ENCODE data around the gene NXNL1.
"Not testable (repeated sequence)": the region's sequence is repeated elsewhere in the genome, so short reads cannot be mapped to it uniquely, and the experiment has no call there.

Gene NXNL1

DNA sequence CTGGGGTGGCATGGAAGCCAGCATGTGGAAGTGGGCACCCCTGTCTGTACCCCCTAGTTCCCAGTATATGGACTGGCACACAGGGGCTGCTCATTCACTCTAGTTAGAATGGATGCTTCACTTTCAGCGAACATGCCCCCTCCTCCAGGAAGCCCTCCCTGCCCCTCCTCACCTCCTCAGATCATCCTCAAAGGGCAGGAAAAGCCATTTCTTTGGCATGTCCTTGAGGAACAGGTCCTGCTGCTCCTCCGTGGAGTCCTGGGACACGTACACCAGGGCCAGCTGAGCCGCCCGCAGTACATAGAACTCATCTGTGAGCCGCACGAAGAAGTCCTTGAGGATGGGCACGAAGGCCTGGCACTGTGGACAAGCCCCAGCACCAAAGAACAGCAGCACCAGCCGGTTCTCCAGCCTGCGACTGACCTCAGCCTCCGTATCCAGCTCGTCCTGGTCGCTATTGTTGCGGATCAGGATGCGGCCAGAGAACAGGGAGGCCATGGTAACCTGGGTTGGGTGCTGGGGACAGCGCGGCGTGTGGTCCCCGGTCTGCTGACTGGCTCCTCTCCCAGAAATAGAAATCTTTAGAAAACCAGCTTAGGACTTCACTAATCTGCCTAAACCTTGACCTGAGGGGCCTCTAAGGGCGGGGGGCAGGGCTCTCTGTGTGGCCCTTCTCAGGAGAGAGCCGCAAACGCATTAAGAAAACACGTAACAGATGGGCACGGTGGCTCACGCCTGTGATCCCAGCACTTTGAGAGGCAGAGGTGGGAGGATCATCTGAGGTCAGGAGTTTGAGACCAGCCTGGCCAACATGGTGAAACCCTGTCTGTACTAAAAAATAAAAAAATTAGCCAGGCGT lies at the start of gene NXNL1:
Gene NXNL1, minus strand, starts transcription at position 555 of the 859 bp plus-strand sequence. Its CDS starts 57 bp downstream, at position 498.
- no peak for DNase-seq (ENCODE audit: low spot score in 2 of 2)
- Mint-ChIP-seq H3K9me3 (no peaks in the 10 kb centered on the region), H3K36me3 (no peaks in the 10 kb centered on the region), H3K4me3 (no peak within 1 kb of the TSS), H3K27me3 (peaks cover 17% of the 10 kb centered on the region), H3K4me1 (no peaks in the 10 kb centered on the region), H3K27ac (no peak within 1 kb of the TSS)
- no peak for ATAC-seq (ENCODE audit: low read depth)

DNA sequence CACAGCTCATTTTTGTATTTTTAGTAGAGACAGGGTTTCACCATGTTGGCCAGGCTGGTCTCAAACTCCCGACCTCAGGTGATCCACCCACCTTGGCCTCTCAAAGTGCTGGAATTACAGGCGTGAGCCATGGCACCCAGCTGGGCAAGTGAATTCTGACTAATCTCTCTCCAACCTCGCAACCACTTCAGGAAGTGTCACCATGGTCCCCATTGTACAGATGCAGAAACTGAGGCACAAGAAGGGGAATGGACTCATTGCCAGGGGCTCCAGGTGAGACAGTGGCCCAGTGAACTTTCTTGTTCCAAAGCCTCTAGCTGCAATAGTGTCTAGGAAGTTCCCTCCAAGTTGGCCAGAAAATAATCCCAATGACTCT lies 47.8 kb upstream of the NXNL1 start:
- H3K27ac Mint-ChIP-seq: not testable (repeated sequence)

DNA sequence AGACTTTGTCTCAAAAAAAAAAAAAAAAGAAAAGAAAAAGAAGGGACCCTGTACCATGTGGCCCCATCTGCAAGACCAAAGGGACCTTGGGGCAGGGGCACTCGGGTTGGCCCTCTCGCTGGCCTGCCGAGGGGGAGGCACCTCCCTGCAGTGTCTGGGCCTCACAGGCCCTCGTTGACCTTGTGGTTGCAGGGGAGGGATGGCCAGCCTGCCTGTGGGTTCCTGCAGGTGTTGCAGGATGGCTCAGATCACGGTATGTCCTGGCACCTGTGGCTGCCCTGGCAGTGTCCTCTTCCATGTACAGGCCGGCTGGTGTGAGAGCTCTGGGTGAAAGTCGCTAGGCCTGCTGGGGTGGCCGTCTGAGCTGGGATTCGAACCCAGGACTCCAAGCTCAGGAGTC lies 46.0 kb upstream of the NXNL1 start:
- no peak for ATAC-seq (ENCODE audit: low read depth)
- H3K9me3 Mint-ChIP-seq: no peaks in the 10 kb centered on the region
- no peaks in the 10 kb centered on the region for H3K27me3 Mint-ChIP-seq
- peaks cover 7% of the 10 kb centered on the region for H3K36me3 Mint-ChIP-seq
- H3K4me3 Mint-ChIP-seq: no peak overlapping the region
- no peak for DNase-seq (ENCODE audit: low spot score in 2 of 2)
- H3K27ac Mint-ChIP-seq: no peak overlapping the region
- H3K4me1 Mint-ChIP-seq: peaks cover 17% of the 10 kb centered on the region

More for the DNA sequence above, 47.8 kb upstream of the NXNL1 start:
- H3K9me3 Mint-ChIP-seq; DNase-seq (ENCODE audit: low spot score in 2 of 2); H3K27me3 Mint-ChIP-seq; H3K4me3 Mint-ChIP-seq; H3K36me3 Mint-ChIP-seq; ATAC-seq (ENCODE audit: low read depth): not testable (repeated sequence)
- peaks cover 24% of the 10 kb centered on the region for H3K4me1 Mint-ChIP-seq

DNA sequence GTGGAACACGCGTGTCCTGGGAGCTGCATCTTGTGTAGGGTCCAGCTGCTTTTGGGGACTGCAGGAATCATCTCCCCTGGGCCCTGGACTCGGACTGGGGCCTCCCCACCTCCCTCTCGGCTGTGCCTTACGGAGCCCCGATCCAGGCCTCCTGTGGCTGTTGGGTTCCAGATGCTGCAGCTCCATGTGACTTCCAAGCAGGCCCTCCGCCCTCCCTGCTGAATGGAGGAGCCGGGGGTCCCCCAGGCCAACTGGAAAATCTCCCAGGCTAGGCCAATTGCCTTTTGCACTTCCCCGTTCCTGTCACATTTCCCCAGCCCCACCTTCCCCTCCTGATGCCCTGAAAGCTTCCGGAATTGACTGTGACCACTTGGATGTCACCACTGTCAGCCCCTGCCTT lies 44.5 kb upstream of the NXNL1 start:
- DNase-seq (ENCODE audit: low spot score in 2 of 2): no peak
- no peak overlapping the region for H3K27ac Mint-ChIP-seq
- H3K4me1 Mint-ChIP-seq: peaks cover 9% of the 10 kb centered on the region
- H3K4me3 Mint-ChIP-seq: no peak overlapping the region
- peaks cover 8% of the 10 kb centered on the region for H3K36me3 Mint-ChIP-seq
- no peak for ATAC-seq (ENCODE audit: low read depth)
- no peaks in the 10 kb centered on the region for H3K9me3 Mint-ChIP-seq
- H3K27me3 Mint-ChIP-seq: no peaks in the 10 kb centered on the region

DNA sequence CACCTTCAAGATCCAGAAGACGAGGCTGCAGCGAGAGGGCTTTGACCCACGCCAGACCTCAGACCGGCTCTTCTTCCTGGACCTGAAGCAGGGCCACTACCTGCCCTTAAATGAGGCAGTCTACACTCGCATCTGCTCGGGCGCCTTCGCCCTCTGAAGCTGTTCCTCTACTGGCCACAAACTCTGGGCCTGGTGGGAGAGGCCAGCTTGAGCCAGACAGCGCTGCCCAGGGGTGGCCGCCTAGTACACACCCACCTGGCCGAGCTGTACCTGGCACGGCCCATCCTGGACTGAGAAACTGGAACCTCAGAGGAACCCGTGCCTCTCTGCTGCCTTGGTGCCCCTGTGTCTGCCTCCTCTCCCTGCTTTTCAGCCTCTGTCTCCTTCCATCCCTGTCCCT lies 43.7 kb upstream of the NXNL1 start:
- Mint-ChIP-seq H3K4me1 (peaks cover 14% of the 10 kb centered on the region), H3K9me3 (no peaks in the 10 kb centered on the region), H3K27ac (no peak overlapping the region), H3K36me3 (peaks cover 11% of the 10 kb centered on the region), H3K4me3 (no peak overlapping the region), H3K27me3 (no peaks in the 10 kb centered on the region)
- no peak for DNase-seq (ENCODE audit: low spot score in 2 of 2)
- ATAC-seq (ENCODE audit: low read depth): no peak

DNA sequence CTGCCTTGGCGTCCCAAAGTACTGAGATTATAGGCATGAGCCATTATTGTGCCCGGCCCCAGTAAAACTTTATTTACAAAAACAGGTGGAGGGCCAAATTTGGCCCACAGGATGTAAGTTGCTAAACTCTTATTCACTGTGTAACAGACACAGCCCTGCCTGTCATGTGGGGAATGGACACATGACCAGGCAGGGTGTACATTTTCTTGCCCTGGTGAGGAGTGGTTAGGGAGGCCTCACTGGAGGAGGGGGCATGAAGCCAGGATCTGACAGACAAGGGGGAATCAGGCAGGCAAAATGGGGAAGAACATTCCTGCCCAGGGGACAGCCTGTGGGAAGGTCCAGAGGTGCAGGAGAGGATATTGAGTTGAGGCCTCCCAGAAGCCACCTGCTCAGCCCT lies 43.3 kb upstream of the NXNL1 start:
- DNase-seq (ENCODE audit: low spot score in 2 of 2) (no peak), ATAC-seq (ENCODE audit: low read depth) (no peak)
- no peaks in the 10 kb centered on the region for H3K9me3 Mint-ChIP-seq
- no peak overlapping the region for H3K4me3 Mint-ChIP-seq
- no peak overlapping the region for H3K27ac Mint-ChIP-seq
- peaks cover 14% of the 10 kb centered on the region for H3K4me1 Mint-ChIP-seq
- peaks cover 11% of the 10 kb centered on the region for H3K36me3 Mint-ChIP-seq
- H3K27me3 Mint-ChIP-seq: no peaks in the 10 kb centered on the region

GRCh38 chr19:17503240-17503639 lies 42.5 kb upstream of the NXNL1 start:
- H3K36me3 Mint-ChIP-seq: peaks cover 11% of the 10 kb centered on the region
- ATAC-seq (ENCODE audit: low read depth): no peak
- H3K4me3 Mint-ChIP-seq: no peak overlapping the region
- DNase-seq (ENCODE audit: low spot score in 2 of 2): no peak
- no peaks in the 10 kb centered on the region for H3K9me3 Mint-ChIP-seq
- H3K27ac Mint-ChIP-seq: no peak overlapping the region
- H3K4me1 Mint-ChIP-seq: peaks cover 16% of the 10 kb centered on the region
- no peaks in the 10 kb centered on the region for H3K27me3 Mint-ChIP-seq

DNA sequence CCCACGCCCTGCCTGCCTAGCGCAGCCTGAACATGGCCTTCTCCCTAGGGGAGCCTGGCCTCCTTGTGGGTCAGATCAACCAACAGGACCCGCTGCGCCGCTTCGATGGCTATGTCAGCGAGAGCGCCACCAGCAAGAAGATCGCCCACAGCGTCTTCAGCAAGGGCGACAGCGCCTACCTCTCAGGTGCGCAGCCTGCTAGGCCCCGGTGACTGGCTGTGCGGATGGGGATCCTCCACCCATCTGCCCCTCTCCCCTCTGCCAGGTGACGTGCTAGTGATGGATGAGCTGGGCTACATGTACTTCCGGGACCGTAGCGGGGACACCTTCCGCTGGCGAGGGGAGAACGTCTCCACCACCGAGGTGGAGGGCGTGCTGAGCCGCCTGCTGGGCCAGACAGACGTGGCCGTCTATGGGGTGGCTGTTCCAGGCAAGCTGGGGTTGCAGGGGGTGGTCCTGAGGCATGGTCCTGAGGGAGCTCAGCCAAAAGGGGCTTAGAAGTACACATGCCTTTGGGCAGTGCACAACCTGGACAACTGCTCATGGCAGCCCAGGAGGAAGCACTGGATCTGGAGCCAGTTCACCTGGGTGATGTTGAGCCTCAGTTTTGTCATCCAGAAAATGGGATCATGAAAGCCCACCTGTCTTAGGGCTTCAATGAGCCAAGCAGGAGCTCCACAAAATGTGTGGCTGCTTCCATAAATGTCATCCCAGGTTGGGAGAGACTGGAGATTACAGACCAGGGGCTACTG lies 39.9 kb upstream of the NXNL1 start:
- Mint-ChIP-seq H3K4me3 (no peak overlapping the region), H3K36me3 (peaks cover 9% of the 10 kb centered on the region), H3K27ac (no peak overlapping the region), H3K9me3 (no peaks in the 10 kb centered on the region), H3K27me3 (no peaks in the 10 kb centered on the region), H3K4me1 (peaks cover 24% of the 10 kb centered on the region)
- DNase-seq (ENCODE audit: low spot score in 2 of 2): no peak
- ATAC-seq (ENCODE audit: low read depth): no peak

GRCh38 chr19:17499648-17500446 lies 39.1 kb upstream of the NXNL1 start:
- H3K4me3 Mint-ChIP-seq: no peak overlapping the region

DNA sequence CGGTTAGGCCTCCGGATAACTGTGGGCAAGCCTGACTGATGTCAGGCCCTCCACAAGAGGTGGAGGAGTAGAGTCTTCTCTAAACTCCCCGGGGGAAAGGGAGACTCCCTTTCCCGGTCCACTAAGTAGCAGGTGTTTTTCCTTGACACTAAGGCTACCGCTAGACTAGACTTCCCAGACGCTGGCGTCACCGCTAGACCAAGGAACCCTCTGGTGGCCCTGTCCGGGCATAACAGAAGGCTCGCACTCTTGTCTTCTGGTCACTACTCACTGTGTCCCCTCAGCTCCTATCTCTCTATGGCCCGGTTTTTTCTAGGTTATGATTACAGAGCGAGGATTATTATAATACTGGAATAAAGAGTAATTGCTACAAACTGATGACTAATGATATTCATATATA lies 38.3 kb upstream of the NXNL1 start:
- not testable (repeated sequence) for DNase-seq (ENCODE audit: low spot score in 2 of 2); H3K27me3 Mint-ChIP-seq; H3K36me3 Mint-ChIP-seq; H3K27ac Mint-ChIP-seq; H3K4me3 Mint-ChIP-seq; H3K9me3 Mint-ChIP-seq; ATAC-seq (ENCODE audit: low read depth)
- peaks cover 23% of the 10 kb centered on the region for H3K4me1 Mint-ChIP-seq

More at GRCh38 chr19:17499648-17500446, 39.1 kb upstream of the NXNL1 start:
- H3K4me1 Mint-ChIP-seq: peaks cover 25% of the 10 kb centered on the region
- DNase-seq (ENCODE audit: low spot score in 2 of 2) (no peak), ATAC-seq (ENCODE audit: low read depth) (no peak)
- peaks cover 9% of the 10 kb centered on the region for H3K36me3 Mint-ChIP-seq
- no peaks in the 10 kb centered on the region for H3K27me3 Mint-ChIP-seq
- H3K27ac Mint-ChIP-seq: no peak overlapping the region
- H3K9me3 Mint-ChIP-seq: no peaks in the 10 kb centered on the region

DNA sequence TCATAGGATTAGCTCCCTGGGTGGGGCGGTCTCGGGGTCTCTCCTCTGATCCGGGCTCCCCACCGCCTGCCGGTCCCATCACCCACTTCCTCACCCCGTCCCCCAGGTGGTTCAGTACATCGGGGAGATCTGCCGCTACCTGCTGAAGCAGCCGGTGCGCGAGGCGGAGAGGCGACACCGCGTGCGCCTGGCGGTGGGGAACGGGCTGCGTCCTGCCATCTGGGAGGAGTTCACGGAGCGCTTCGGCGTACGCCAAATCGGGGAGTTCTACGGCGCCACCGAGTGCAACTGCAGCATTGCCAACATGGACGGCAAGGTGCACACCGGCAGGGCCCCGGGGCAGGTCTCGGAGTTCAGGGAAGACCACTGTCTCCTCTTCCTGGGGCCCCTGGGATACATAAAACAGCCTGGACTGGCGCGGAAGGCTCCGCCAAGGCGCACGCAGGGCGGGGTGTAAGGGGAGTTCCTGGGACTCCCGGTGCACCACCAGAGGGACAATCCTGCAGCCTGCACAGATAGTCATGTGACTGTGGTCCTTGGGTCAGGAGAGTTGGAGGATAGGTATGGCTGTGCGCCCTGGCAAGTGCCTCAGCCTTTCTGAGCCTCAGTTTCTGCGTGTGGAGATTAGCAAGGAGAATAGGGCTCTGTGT lies 36.5 kb upstream of the NXNL1 start:
- no peaks in the 10 kb centered on the region for H3K9me3 Mint-ChIP-seq
- no peaks in the 10 kb centered on the region for H3K27me3 Mint-ChIP-seq
- peaks cover 22% of the 10 kb centered on the region for H3K4me1 Mint-ChIP-seq
- DNase-seq (ENCODE audit: low spot score in 2 of 2) (no peak), ATAC-seq (ENCODE audit: low read depth) (no peak)
- H3K4me3 Mint-ChIP-seq: no peak overlapping the region
- H3K27ac Mint-ChIP-seq: no peak overlapping the region
- peaks cover 5% of the 10 kb centered on the region for H3K36me3 Mint-ChIP-seq

DNA sequence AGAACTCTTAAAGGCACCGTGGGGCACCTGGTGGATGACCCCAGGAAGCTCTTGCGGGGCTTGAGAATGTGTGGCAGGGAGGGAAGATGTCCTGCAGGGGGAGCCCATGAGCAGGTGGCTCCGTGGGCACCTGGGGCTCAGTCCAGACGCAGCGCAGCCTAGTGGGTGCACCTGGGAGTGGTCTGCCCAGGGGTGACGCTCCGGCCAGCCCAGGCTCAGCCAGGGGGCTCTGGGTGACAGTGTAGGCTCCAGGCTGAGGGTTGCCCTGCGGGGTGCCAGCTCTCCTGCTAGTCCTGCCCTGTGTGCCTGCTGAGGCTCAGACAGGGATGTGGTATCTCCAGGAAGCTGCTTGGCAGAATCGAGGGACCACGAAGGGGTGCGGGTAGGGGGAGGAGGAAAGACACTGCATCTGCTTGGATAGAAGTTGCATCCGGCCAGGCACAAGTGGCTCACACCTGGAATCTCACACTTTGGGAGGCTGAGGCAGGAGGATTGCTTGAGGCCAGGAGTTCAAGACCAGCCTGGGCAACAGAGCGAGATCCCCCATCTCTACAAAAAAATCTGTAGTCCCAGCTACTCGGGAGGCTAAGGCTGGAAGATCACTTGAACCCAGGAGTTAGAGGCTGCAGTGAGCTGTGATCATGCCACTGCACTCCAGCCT lies 35.7 kb upstream of the NXNL1 start:
- DNase-seq (ENCODE audit: low spot score in 2 of 2) (peak; percentile 80 to 81), ATAC-seq (ENCODE audit: low read depth) (peak; percentile 97)
- peaks cover 5% of the 10 kb centered on the region for H3K36me3 Mint-ChIP-seq
- no peak overlapping the region for H3K27ac Mint-ChIP-seq
- peak overlapping the region; percentile 29 for H3K4me3 Mint-ChIP-seq
- peaks cover 22% of the 10 kb centered on the region for H3K4me1 Mint-ChIP-seq
- no peaks in the 10 kb centered on the region for H3K27me3 Mint-ChIP-seq
- no peaks in the 10 kb centered on the region for H3K9me3 Mint-ChIP-seq

DNA sequence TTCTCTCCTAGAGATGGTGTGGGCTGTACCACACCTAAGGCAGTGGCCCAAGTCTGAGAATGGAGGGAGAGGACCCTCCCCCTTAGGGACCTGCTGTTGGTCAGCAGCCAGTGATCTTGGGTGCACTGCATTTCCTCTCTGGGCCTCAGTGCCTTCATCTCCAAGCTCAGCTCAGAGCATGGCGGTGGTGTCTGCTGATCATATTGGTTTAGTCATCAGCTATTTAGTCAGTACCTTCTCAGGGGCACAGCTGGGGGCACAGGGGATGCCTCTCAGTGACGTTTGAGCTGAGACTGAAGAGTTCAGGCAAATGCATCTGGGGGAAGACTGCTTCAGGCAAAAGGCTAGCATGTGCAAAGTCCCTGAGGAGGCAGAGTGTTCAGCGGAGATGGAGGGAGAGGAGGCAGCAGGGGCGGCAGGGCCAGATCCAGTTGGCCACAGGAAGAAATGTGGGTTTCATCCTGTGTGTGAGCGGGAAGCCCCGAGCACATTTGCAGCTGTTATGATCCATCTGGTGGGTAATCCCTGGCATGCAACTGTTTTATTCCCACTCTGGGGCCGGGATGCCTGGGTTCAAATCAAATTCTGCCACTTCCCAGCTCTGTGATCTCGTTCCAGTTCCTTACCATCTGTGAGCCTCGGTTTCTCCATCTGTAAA lies 35.0 kb upstream of the NXNL1 start:
- Mint-ChIP-seq H3K9me3 (no peaks in the 10 kb centered on the region), H3K27me3 (no peaks in the 10 kb centered on the region), H3K4me3 (peak overlapping the region; percentile 33), H3K27ac (no peak overlapping the region), H3K4me1 (peaks cover 22% of the 10 kb centered on the region), H3K36me3 (peaks cover 3% of the 10 kb centered on the region)
- no peak for ATAC-seq (ENCODE audit: low read depth)
- no peak for DNase-seq (ENCODE audit: low spot score in 2 of 2)

Measured in memory B cell (primary cell).